ENCODE measurements around the gene POLR3A.

POLR3A gene

GRCh38 chr10:77977016-77977415 lies 52.3 kb downstream of the POLR3A start:
- no peak for DNase-seq

GRCh38 chr10:77975086-77975666 lies 54.1 kb downstream of the POLR3A start:
- no peak for DNase-seq

DNA sequence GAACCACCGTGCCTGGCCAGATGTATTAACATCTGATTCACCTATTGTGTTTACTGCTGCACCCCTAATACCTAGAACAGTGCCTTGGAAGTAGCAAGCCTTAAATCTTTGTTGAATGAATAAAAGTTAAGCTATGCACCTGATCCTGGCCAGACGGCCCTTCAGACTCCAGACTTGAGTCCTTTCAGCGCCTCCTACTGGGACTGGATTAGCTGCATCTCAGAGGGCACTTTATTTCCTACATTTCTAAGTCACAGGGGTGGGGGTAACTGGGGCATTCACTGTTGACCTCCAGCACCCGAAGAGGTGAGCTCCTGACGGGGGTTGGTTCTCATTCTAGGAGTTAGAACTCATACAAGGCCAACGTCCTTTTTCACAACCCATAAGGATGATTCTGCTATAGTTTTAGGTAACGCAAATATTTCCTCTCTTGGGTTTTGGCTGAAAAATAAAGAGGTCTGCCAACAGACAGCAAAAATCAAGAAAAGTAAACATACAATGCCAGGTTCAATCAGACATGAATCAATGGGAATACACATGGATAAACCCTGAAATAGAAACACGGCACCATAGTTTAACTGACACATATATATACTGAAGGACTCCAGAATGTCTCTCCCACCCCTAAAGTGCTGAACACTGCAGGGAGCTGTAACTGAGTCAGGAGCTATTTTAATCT lies 54.8 kb downstream of the POLR3A start:
- no peak for DNase-seq

DNA sequence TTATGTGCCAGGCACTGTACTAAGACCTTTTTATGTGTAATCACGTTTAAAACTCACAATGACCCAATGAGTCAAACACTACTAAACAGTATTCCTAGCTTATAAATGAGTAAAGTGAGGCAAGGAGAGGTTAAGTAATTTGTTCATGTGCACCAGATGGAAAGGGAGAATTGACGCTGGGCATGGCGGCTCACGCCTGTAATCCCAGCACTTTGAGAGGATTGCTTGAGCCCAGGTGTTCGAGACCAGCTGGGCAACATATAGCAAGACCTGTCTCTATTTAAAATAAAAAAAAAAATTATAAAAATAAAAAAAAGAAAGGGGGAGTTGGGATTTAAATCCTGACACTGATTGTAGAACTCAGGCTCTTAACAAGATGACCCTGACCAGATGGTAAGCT lies 56.0 kb downstream of the POLR3A start:
- DNase-seq, result no peak

DNA sequence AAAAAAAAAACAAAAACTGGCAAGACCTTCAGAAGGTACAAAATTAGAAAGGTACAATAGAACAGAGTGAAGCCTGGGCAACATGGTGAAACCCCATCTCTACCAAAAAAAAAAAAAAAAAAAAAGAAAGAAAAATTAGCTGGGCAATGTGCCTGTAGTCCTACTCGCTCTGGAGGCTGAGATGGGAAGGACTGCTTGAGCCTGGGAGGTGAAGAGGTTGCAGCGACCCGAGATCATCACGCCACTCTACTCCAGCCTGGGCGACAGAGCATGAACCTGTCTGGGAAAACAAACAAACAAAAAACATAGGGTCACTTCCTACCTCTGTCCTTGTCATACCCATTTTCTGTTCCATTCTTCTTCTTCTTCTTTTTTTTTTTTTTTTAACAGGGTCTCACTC lies 57.2 kb downstream of the POLR3A start:
- DNase-seq, result no peak

DNA sequence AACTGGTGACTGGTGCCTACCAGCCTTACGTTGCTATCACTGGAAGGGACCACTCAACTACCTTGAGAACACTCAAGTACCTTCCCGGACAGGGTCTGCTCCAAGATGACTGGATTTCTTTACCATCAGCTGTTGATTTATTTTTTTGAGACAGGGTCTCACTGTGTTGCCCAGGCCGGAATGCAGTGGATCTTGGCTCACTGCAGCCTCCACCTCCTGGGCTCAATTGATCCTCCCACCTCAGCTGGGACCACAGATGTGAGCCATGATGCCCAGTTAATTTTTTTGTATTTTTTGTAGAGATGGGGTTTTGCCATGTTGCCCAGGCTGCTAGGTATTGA lies 57.5 kb downstream of the POLR3A start:
- DNase-seq, result no peak

- DNase-seq, result no peak
These were observed 58.2 kb downstream of the POLR3A start for GRCh38 chr10:77970869-77971803.

GRCh38 chr10:77969114-77969513 lies 60.2 kb downstream of the POLR3A start:
- DNase-seq, result no peak

GRCh38 chr10:77967611-77968022 lies 61.7 kb downstream of the POLR3A start:
- no peak for DNase-seq

DNA sequence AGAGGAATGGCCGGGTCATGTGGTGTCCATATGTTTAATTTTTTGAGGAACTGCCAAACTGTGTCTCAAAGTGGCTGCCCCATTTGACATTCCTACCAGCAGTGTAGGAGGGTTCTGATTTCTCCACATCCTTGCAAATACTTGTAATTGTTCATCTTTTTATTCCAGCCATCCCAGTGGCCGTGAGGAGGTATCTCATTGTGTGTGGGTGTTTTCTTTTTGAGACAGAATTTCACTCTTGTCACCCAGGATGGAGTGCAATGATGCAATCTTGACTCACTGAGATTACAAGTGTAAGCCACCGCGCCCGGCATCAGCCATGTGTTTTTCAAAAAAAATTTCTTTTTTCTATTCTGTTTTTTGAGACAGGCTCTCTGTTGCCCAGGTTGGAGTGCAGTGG lies 64.0 kb downstream of the POLR3A start:
- no peak for DNase-seq

GRCh38 chr10:77964811-77965210 lies 64.5 kb downstream of the POLR3A start:
- no peak for DNase-seq

GRCh38 chr10:77963901-77964300 lies 65.4 kb downstream of the POLR3A start:
- DNase-seq, result no peak

DNA sequence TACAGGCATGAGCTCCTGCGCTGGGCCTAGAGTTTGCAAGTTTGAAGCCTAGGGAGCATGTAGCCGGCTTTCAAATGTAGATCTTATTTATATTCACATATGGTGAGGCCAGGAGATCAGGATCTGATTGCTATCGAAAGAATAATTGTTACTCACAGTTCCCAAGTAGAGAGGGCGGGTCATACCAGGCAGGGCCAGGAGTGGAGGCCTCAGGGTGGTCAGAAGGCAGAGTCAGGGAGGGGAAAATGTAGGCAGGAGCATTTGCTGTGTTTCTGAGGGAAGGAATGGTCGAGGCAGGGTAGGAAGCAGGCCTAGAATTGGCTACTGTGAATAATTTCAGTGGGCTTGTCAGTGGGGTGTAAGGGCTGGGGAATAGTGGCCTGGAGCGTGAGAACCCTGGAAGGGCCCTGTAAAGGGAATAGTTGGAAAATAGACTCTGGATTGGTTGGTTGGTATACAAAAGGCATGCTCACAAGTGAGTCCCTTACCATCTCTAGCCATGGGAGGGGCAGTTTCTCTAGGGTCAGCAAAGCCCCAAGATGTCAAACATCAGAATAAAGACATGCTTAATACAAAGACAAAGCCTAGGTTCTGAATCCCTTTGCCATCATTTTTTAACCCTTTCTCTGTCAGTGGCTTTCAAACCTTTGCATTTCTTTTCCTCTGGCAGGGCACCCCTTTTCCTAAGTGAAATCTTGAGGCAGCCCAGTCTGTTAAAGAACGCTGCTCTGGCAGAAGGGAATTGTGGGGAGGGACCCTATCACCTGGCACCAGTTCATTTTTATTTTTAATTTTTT lies 66.8 kb downstream of the POLR3A start:
- DNase-seq, result no peak

DNA sequence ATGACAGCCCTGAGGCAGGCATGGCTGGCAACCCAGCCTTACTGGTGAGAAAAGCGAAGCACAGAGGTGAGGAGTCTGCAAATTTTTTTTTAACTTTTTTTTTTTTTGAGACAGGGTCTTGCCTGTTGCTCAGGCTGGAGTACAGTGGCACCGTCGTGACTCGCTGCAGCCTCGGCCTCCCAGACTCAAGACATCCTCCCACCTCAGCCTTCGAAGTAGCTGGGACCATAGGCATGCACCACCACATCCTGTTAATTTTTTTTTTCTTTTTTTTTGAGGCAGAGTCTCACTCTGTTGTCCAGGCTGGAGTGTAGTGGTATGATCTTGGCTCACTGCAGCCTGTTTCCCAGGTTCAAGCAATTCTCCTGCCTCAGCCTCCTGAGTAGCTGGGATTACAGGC lies 67.6 kb downstream of the POLR3A start:
- no peak for DNase-seq

- DNase-seq, result no peak
These were observed 68.4 kb downstream of the POLR3A start for GRCh38 chr10:77960829-77961329.

DNA sequence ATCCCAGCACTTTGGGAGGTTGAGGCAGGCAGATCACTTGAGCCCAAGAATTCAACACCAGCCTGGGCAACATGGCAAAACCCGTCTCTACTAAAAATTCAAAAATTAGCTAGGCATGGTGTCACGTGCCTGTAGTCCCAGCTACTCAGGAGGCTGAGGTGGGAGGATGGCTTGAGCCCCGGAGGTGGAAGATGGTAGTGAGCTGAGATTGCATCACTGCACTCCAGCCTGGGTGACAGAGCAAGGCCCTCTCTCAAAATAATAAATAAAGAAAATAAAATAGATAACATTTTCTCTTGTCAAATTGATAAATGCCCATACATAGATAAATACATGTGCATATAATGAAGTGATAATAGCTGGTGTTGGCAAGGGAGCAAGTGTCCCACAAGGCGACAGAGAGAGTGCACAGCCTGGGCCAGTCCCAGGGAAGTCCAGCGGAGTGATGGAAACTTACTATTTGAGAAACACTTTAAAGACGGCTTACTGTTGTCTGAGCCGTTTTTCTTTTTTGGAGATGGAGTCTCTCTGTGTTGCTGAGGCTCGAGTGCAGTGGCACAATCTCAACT lies 69.3 kb downstream of the POLR3A start:
- no peak for DNase-seq

DNA sequence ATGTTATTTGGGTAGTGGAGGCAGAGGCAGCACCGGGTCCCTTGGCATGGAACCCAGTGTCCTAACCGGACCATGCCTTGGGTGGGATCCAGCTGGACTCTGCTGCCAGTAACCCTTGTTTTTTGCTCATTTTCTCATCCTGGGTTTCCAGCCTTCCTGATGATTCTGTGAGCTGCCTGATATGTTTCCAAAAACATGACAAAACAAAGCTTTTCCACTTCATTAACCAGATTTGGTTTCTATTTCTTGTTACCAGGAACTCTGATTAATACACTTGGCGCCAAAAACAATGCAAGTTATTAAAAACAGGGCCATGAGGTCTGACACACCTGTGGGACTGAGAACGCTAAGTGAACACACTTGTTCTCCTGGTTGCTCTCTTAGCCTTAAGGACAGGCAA lies 69.9 kb downstream of the POLR3A start:
- DNase-seq, result no peak

GRCh38 chr10:77955136-77955535 lies 74.2 kb downstream of the POLR3A start:
- DNase-seq, result no peak

DNA sequence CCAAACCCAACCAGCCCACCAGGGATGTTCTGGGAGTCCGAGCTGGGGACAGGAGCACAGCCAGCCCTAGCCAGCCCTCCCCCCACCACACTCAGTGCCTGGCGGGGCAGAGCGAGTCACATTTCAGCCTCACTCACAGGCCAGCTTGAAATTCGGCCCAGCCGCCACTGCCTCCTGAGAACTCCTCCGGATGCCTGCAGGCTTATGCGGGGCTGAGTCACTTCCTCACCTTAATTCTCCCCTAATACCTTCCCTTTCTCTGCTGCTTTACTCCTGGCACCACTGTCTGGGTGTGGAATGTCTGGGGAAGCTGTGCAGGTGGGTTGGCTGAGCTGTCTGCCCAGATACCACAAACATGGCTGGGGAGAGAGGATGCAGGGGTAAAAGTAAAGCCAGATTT lies 80.1 kb downstream of the POLR3A start:
- DNase-seq, result no peak

- no peak for DNase-seq
These were observed 83.2 kb downstream of the POLR3A start for GRCh38 chr10:77946084-77946483.

- no peak for DNase-seq
These were observed 84.8 kb downstream of the POLR3A start for GRCh38 chr10:77944519-77944918.

GRCh38 chr10:77943121-77943901 lies 86.0 kb downstream of the POLR3A start:
- no peak for DNase-seq
